G401 (cell line): ENCODE results near the gene CCDC88A. TPM values are rescaled to one million over a fixed set of nuclear protein-coding genes. Genes with fewer than 3 reads are reported as not detected.
A peak's percentile ranks its signal among the peaks of the same experiment; 100 is the strongest.
"Not testable (repeated sequence)": the region's sequence is repeated elsewhere in the genome, so short reads cannot be mapped to it uniquely, and the experiment has no call there.

Source experiments
- DNase-seq: peaks from one replicate; pipeline ENCODE4 v3.0.0-alpha.2; 2015; ENCODE audit warnings: low spot score
- in situ Hi-C: cut with HindIII; loops from 2 replicates; pipeline ENCODE4 v1.10.0; 2016; ENCODE audit warnings: low sequenced_read_pairs, mixed read lengths
- total RNA-seq: library from RNA; depleted of rRNA; stranded (reverse); fragments of >200 nt; shearing (Covaris generic); gene quantifications from 2 replicates; pipeline ENCODE4 v1.2.3, GENCODE V29; 2014

CCDC88A gene
- total RNA-seq, 1 experiment from 2014 or later, result 39.9 TPM

GRCh38 chr2:55391615-55392242, 27.9 kb downstream of the CCDC88A start:
- in situ Hi-C loops, result no loop called here
- no peak for DNase-seq

GRCh38 chr2:55391155-55391554, 28.5 kb downstream of the CCDC88A start:
- in situ Hi-C loops, result no loop called here
- no peak for DNase-seq

GRCh38 chr2:55385516-55385915, 34.1 kb downstream of the CCDC88A start:
- DNase-seq, in situ Hi-C loops: not testable (repeated sequence)

- DNase-seq, result no peak
- in situ Hi-C loops, result no loop called here
Measured at GRCh38 chr2:55384786-55385185, 34.9 kb downstream of the CCDC88A start.

- no peak for DNase-seq
- in situ Hi-C loops, result no loop called here
Measured at GRCh38 chr2:55371376-55371775, 48.3 kb downstream of the CCDC88A start.

GRCh38 chr2:55370208-55370607, 49.4 kb downstream of the CCDC88A start:
- DNase-seq, result no peak
- in situ Hi-C loops, result no loop called here

- DNase-seq, result no peak
- in situ Hi-C loops, result no loop called here
Measured at GRCh38 chr2:55365303-55365702, 54.4 kb downstream of the CCDC88A start.

GRCh38 chr2:55364189-55365055, 55.2 kb downstream of the CCDC88A start:
- in situ Hi-C loops, result no loop called here

GRCh38 chr2:55363636-55364035, 56.0 kb downstream of the CCDC88A start:
- DNase-seq, result no peak
- in situ Hi-C loops, result no loop called here

More at GRCh38 chr2:55364189-55365055, 55.2 kb downstream of the CCDC88A start:
- peak; percentile 36 for DNase-seq

GRCh38 chr2:55361465-55362189, 58.0 kb downstream of the CCDC88A start:
- DNase-seq, result no peak
- in situ Hi-C loops, result no loop called here

- in situ Hi-C loops, result no loop called here
- no peak for DNase-seq
Measured at GRCh38 chr2:55358451-55358850, 61.2 kb downstream of the CCDC88A start.

- DNase-seq, result no peak
- in situ Hi-C loops, result no loop called here
Measured at GRCh38 chr2:55357927-55358326, 61.7 kb downstream of the CCDC88A start.

- in situ Hi-C loops, result no loop called here
Measured at GRCh38 chr2:55357164-55357563, 62.5 kb downstream of the CCDC88A start.

GRCh38 chr2:55356136-55356535, 63.5 kb downstream of the CCDC88A start:
- DNase-seq, in situ Hi-C loops: not testable (repeated sequence)

More at GRCh38 chr2:55357164-55357563, 62.5 kb downstream of the CCDC88A start:
- no peak for DNase-seq

- DNase-seq, result no peak
- in situ Hi-C loops, result no loop called here
Measured at GRCh38 chr2:55355451-55355850, 64.2 kb downstream of the CCDC88A start.

GRCh38 chr2:55351672-55352071, 68.0 kb downstream of the CCDC88A start:
- no peak for DNase-seq
- in situ Hi-C loops, result no loop called here

GRCh38 chr2:55345064-55345463, 74.6 kb downstream of the CCDC88A start:
- in situ Hi-C loops, result no loop called here
- no peak for DNase-seq

GRCh38 chr2:55338268-55338667, 81.4 kb downstream of the CCDC88A start:
- no peak for DNase-seq
- in situ Hi-C loops, result no loop called here

- DNase-seq, result no peak
- in situ Hi-C loops, result no loop called here
Measured at GRCh38 chr2:55334728-55335127, 84.9 kb downstream of the CCDC88A start.
